Spleen (tissue), 11 donors: ENCODE results near the gene AOAH. TPM values are rescaled to one million over a fixed set of nuclear protein-coding genes. Genes with fewer than 3 reads are reported as not detected.

ENCODE experiments used
- DNase-seq: peaks from one replicate; pipeline ENCODE4 v3.0.0-alpha.2; 2020
- H3K27ac ChIP-seq, 8 donors: fragments of 200-600 bp; sonication (generic) in 7 of 8; 1 replicate in 4 of 8; 2 replicates in 4 of 8; pipeline versions ENCODE4 v1.5.0 to v1.8.0; 2016 to 2021; ENCODE audit warnings: inconsistent platforms in 4 of 8, mild to moderate bottlenecking in 4 of 8, moderate library complexity in 1 of 8
- H3K27me3 ChIP-seq, 7 donors: fragments of 200-600 bp; sonication (generic) in 6 of 7; replicated peaks in 1 of 7; 1 replicate in 4 of 7; 2 replicates in 3 of 7; pipeline versions ENCODE4 v1.5.0 to v1.8.0; 2016 to 2021; ENCODE audit warnings: inconsistent platforms in 3 of 7, mild to moderate bottlenecking in 1 of 7
- H3K36me3 ChIP-seq, 6 donors: fragments of 200-600 bp; sonication (generic) in 5 of 6; 1 replicate in 4 of 6; 2 replicates in 2 of 6; pipeline versions ENCODE4 v1.5.0 to v1.8.0; 2016 to 2021; ENCODE audit warnings: inconsistent platforms in 2 of 6
- H3K4me1 ChIP-seq, 6 donors: fragments of 200-600 bp; sonication (generic) in 5 of 6; 1 replicate in 3 of 6; 2 replicates in 3 of 6; pipeline versions ENCODE4 v1.5.0 to v1.8.0; 2016 to 2021; ENCODE audit warnings: inconsistent platforms in 3 of 6
- H3K4me3 ChIP-seq, 8 donors: fragments of 200-600 bp; sonication (generic) in 7 of 8; 1 replicate in 4 of 8; 2 replicates in 4 of 8; pipeline versions ENCODE4 v1.5.0 to v1.8.0; 2016 to 2021; ENCODE audit warnings: inconsistent platforms in 4 of 8, mild to moderate bottlenecking in 4 of 8, moderate library complexity in 2 of 8
- H3K9me3 ChIP-seq, 8 donors: fragments of 200-600 bp; sonication (generic) in 7 of 8; 1 replicate in 4 of 8; 2 replicates in 4 of 8; pipeline versions ENCODE4 v1.5.0 to v1.8.0; 2016 to 2021; ENCODE audit warnings: inconsistent platforms in 4 of 8
- CTCF ChIP-seq, 11 experiments: fragments of 200-600 bp in 7 of 11; fragments of 450-650 bp in 4 of 11; sonication (generic) in 4 of 11; IDR thresholded peaks in 8 of 11; conservative IDR thresholded peaks in 3 of 11; 1 replicate in 7 of 11; 2 replicates in 4 of 11; pipeline versions ENCODE4 v1.4.0 to v1.8.0; 2016 to 2021; ENCODE audit warnings: antibody characterized with exemption in 11 of 11, inconsistent platforms in 4 of 11, mild to moderate bottlenecking in 1 of 11
- POLR2A ChIP-seq, 3 donors: fragments of 450-650 bp; IDR thresholded peaks; one replicate each; pipeline ENCODE4 v1.5.1; 2017; ENCODE audit warnings: antibody characterized with exemption in 3 of 3, mild to moderate bottlenecking in 1 of 3
- POLR2AphosphoS5 ChIP-seq, 3 donors: sonication (generic); formaldehyde crosslinking; IDR thresholded peaks; one replicate each; pipeline ENCODE4 v1.5.1; 2017; ENCODE audit warnings: antibody characterized with exemption in 3 of 3
- WGBS, 5 donors: extraction: QIAGEN DNeasy Blood & Tissue Kit in 3 of 5; methylation state at CpG; one replicate each; pipeline versions ENCODE4 v1.1.5 to v1.1.7; 2013 to 2018; 5-methylcytosine and 5-hydroxymethylcytosine counted together
- intact Hi-C: fragments of 100-400 bp; cut with DNase I; formaldehyde crosslinking; loops from one replicate; pipeline ENCODE4 v1.15.0; 2023; ENCODE audit warnings: low total_unique reads
- polyA plus RNA-seq, 3 donors: library from polyadenylated mRNA; stranded (reverse); fragments of 200-250 nt; gene quantifications; one replicate each; pipeline ENCODE4 v1.2.1, GENCODE V29; 2013
- total RNA-seq, 7 donors: library from RNA; depleted of rRNA in 3 of 7; stranded (reverse); fragments of >200 nt in 3 of 7; fragmentation: NEBNext Ultra II Directional in 4 of 7; extraction: Animal tissue kit (Norgen Biotek cat#: 25700) in 4 of 7; gene quantifications; one replicate each; pipeline versions ENCODE4 v1.1.0 to v1.2.1, GENCODE V29; 2016 to 2021
- donor health status: healthy with polysubstance abuse.
- donor health status: DM: no; HTN: no; CAD: no; lungs with moderate emphysema.
- donor health status: DM: no; HTN: no; CAD: no.
- donor health status: Bipolar disorder and iron deficiency.
- donor health status: healthy.
- donor health status: DM: no; HTN: no; CAD: no.
- donor health status: DM: yes; HTN: yes; CAD: no.

Gene AOAH
- total and polyA plus RNA-seq, 10 donors = 30.3 to 316 (median 191) TPM

DNA sequence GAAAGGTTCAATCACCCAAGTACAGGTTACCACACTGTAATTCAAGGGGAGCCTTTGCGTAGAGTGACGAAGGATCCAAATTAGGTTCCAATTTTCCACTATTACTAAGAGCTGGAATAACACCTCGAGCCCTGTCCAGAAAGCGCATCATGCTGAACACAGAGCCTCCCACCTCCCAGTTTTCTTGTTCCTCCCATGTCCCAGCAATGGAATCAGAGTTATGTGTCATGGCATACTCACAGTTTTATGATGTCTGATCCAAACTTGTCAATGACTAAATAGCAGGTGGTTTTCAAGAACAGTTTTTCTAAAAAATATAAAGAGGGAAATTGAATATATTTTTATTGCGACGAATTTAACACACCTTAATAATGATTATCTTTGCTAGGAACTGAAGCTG is 50.6 kb downstream of the AOAH start:
- Histone ChIP-seq H3K27me3 (no peaks in the 10 kb centered on the region), H3K4me3 (no peak overlapping the region), H3K9me3 (no peaks in the 10 kb centered on the region), H3K4me1 (peaks cover 2 to 53% (median 10%) of the 10 kb centered on the region in 6 donors), H3K36me3 (peaks cover 0 to 43% (median 0%) of the 10 kb centered on the region in 6 donors), H3K27ac (no peak overlapping the region)
- DNase-seq = no peak
- TF ChIP-seq POLR2AphosphoS5 (IDR thresholded peaks at IDR 0.05) (no peak), CTCF (IDR thresholded peaks at IDR 0.05 in 8 of 11, conservative IDR thresholded peaks at IDR 0.05 in 3 of 11) (no peak), POLR2A (IDR thresholded peaks at IDR 0.05) (no peak)
- intact Hi-C loops = loop anchor here (5.0 kb wide), 1 partner anchor 186 kb away; no protein-coding TSS in a partner anchor
- WGBS, 5 donors = 91 to 98% (median 96%) methylated on average over 6 of the region's 6 CpGs

DNA sequence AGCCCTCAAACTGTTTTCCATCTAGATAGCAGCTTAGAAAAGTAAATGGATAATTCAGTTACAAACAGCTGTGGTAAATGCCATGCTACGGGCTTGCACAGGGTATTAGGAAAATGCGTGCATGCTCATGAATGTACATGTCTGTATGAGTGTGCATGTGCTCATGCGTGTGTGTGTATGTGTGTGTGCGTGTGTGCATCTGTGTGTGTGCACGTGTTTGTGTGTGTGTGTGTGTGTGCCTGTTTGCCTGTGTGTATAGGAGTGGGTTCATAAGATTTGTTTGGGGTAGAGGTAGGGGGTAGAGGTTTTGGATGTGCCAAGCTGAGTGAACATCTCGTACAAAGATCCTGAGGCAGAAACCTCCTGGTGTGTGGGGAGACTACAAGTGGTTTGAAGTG is 52.9 kb downstream of the AOAH start:
- Histone ChIP-seq H3K27me3 (no peaks in the 10 kb centered on the region), H3K4me3 (no peak overlapping the region), H3K9me3 (no peaks in the 10 kb centered on the region), H3K27ac (peak overlapping the region in 2 of 8 donors; percentile 3 to 34), H3K36me3 (peaks cover 0 to 43% (median 0%) of the 10 kb centered on the region in 6 donors), H3K4me1 (peaks cover 0 to 39% (median 0%) of the 10 kb centered on the region in 6 donors)
- no peak for DNase-seq
- 86 to 94% (median 90%) methylated on average over 6 of the region's 6 CpGs for WGBS, 5 donors
- TF ChIP-seq CTCF (IDR thresholded peaks at IDR 0.05 in 8 of 11, conservative IDR thresholded peaks at IDR 0.05 in 3 of 11) = no peak
- TF ChIP-seq POLR2A (IDR thresholded peaks at IDR 0.05) = no peak
- no peak for TF ChIP-seq POLR2AphosphoS5 (IDR thresholded peaks at IDR 0.05)
- intact Hi-C loops = loop anchor here (5.0 kb wide), 1 partner anchor 184 kb away; no protein-coding TSS in a partner anchor

DNA sequence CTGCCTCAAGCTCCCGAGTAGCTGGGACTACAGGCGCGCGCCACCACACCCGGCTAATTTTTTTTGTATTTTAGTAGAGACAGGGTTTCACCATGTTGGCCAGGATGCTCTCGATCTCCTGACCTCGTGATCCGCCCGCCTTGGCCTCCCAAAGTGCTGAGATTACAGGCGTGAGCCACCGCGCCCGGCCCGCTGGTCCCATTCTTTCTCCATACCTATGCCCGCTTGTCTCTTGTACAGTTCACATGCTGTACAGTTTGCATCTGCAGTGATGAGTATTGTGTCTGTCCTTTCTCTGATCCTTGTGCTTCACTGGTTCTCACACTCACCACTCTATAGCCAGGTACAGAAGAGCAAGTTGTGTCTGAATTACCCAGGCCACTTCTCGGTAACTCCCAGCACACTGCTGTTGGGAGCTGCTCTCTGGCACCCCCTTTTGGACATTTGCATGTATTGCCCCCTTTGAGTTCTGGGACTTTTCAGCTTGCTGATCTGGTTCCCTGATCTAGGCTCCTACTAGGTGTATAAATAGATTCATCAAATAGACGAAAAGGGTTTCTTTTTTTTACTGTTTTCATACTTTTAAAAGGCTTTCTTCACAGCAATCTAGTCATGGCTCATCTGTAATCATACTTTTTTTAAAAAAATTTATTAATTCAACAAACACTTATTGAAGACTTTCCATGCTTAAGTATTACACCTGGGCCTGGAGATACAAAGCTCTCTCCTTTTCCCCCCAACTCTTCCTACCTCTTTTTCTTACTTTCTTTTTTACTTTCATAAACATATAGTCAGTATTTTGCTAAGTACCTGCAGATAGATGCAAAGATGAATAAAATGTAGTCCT is 53.5 kb downstream of the AOAH start:
- H3K9me3 ChIP-seq = no peaks in the 10 kb centered on the region
- TF ChIP-seq POLR2A (IDR thresholded peaks at IDR 0.05) (no peak), POLR2AphosphoS5 (IDR thresholded peaks at IDR 0.05) (peak in 1 of 3 donors; percentile 64), CTCF (IDR thresholded peaks at IDR 0.05 in 8 of 11, conservative IDR thresholded peaks at IDR 0.05 in 3 of 11) (peak; percentile 66 to 94 (median 81))
- intact Hi-C loops = loop anchor here (5.0 kb wide), 1 partner anchor 184 kb away; no protein-coding TSS in a partner anchor
- H3K36me3 ChIP-seq = peaks cover 0 to 43% (median 0%) of the 10 kb centered on the region in 6 donors
- DNase-seq = no peak
- H3K4me1 ChIP-seq = peaks cover 0 to 38% (median 0%) of the 10 kb centered on the region in 6 donors
- no peak overlapping the region for H3K4me3 ChIP-seq
- peak overlapping the region in 2 of 8 donors; percentile 3 to 34 for H3K27ac ChIP-seq
- H3K27me3 ChIP-seq = no peaks in the 10 kb centered on the region
- WGBS, 5 donors = 80 to 87% (median 85%) methylated on average over 17 of the region's 17 CpGs

DNA sequence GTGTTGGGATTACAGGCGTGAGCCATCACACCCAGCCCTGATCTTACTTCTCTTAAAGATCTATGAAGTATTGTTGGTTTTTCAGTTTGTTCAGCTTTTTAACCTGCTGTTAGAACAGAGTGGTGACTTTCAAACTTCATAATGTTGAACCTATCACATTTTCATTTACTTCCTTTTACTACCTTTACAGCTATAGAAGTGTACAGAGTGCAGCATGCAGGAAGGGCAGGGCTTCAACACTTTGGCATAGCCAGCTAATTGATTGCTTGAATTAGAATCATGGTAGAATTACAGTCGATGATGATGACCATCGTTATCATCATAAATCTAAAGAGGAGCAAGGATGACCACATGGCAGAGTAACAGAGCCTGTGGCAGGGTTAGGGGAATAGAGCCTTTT is 55.5 kb downstream of the AOAH start:
- TF ChIP-seq POLR2A (IDR thresholded peaks at IDR 0.05) (no peak), POLR2AphosphoS5 (IDR thresholded peaks at IDR 0.05) (no peak), CTCF (IDR thresholded peaks at IDR 0.05 in 8 of 11, conservative IDR thresholded peaks at IDR 0.05 in 3 of 11) (no peak)
- intact Hi-C loops = no loop called here
- no peaks in the 10 kb centered on the region for H3K9me3 ChIP-seq
- H3K4me3 ChIP-seq = no peak overlapping the region
- peaks cover 0 to 35% (median 0%) of the 10 kb centered on the region in 6 donors for H3K36me3 ChIP-seq
- H3K4me1 ChIP-seq = peaks cover 0 to 32% (median 0%) of the 10 kb centered on the region in 6 donors
- no peak for DNase-seq
- WGBS, 5 donors = 67 to 93% (median 79%) methylated on average over 3 of the region's 3 CpGs
- no peak overlapping the region for H3K27ac ChIP-seq
- no peaks in the 10 kb centered on the region for H3K27me3 ChIP-seq
